Measurements from ENCODE around the gene CDX2. TPM values are rescaled to one million over a fixed set of nuclear protein-coding genes. Genes with fewer than 3 reads are reported as not detected.
A peak's percentile ranks its signal among the peaks of the same experiment; 100 is the strongest.

The CDX2 gene
- total and polyA plus RNA-seq, 10 of the 15 experiments (the other 5 are each of a cell fraction or from before 2014, with no cell fraction given): 0.15 TPM; not detected in 9

- peaks cover 9 to 10% of the 10 kb centered on the region in 2 experiments for H3K27me3 ChIP-seq (replicated peaks in 1 of 2; ENCODE audit: control insufficient read depth in 2 of 2, insufficient read depth in 2 of 2, low read length in 1 of 2)
- TF ChIP-seq HDAC6 (IDR thresholded peaks at IDR 0.05; ENCODE audit: unreplicated experiment) (peak; percentile 77), ZNF207 (IDR thresholded peaks at IDR 0.05; ENCODE audit: borderline replicate concordance) (no peak), ZSCAN29 (IDR thresholded peaks at IDR 0.05) (no peak)
- BruUV-seq (replicated peaks): no TSS peak
- no peaks in the 10 kb centered on the region for H3K79me2 ChIP-seq (ENCODE audit: control insufficient read depth, insufficient read depth, low read length)
- H3K4me1 ChIP-seq (ENCODE audit: control insufficient read depth, insufficient read depth, low read length): peaks cover 9% of the 10 kb centered on the region
- H3K27ac ChIP-seq (ENCODE audit: control insufficient read depth, insufficient read depth): no peak overlapping the region
- ChIA-PET CTCF (interaction anchor here (0.9 to 14.0 kb wide), 26 partner anchors 8 to 842 kb away, joined by 3 to 360 read pairs (median 8); no protein-coding TSS in a partner anchor), SMC1A (ENCODE audit: uncharacterized antibody, unreplicated experiment) (interaction anchor here (0.7 to 6.4 kb wide), 11 partner anchors 11 to 1733 kb away, joined by 3 to 112 read pairs (median 5); no protein-coding TSS in a partner anchor), POLR2A (interaction anchor here (1.3 kb wide), 1 partner anchor 124 kb away, joined by 7 read pairs; no protein-coding TSS in a partner anchor), RAD21 (ENCODE audit: unreplicated experiment) (interaction anchor here (0.8 to 5.8 kb wide), 15 partner anchors 8 to 969 kb away, joined by 3 to 163 read pairs (median 6); partner anchors contain the start of gene PDX1)
- H3K9me3 ChIP-seq (replicated peaks; ENCODE audit: control insufficient read depth, insufficient read depth, low read length): no peaks in the 10 kb centered on the region
- no peak for DNase-seq (ENCODE audit: low read depth, low spot score)
- whole genome bisulfite sequencing (ENCODE audit: insufficient coverage, insufficient replicate concordance, low lambda C conversion rate, missing lambda C conversion rate): 32% methylated on average over 56 of the region's 56 CpGs
- H3K4me3 ChIP-seq: peak overlapping the region; percentile 43; the same call in 1 of the 2 replicates
- in situ Hi-C loops (cut with MboI): no loop called here
- intact Hi-C loops (cut with micrococcal nuclease; ENCODE audit: unreplicated experiment): loop anchor here (2.0 kb wide), 1 partner anchor 86 kb away; no protein-coding TSS in a partner anchor
- H3K4me2 ChIP-seq (ENCODE audit: control insufficient read depth, insufficient read depth): peak overlapping the region; percentile 77
- H2AFZ ChIP-seq (ENCODE audit: control insufficient read depth, low read depth, low read length): peak overlapping the region; percentile 72
- ATAC-seq: peak; percentile 9; the same call in 2 of the 3 replicates
- no peaks in the 10 kb centered on the region for H3K36me3 ChIP-seq (ENCODE audit: control insufficient read depth in 2 of 2, insufficient read depth in 2 of 2, low read length in 1 of 2)
- no peaks in the 10 kb centered on the region for H4K20me1 ChIP-seq (ENCODE audit: control insufficient read depth, insufficient read depth)
- FAIRE-seq: no peak
- no peak overlapping the region for H3K9ac ChIP-seq (ENCODE audit: control insufficient read depth, insufficient read depth, low read length)
These were observed 14.7 kb downstream of the CDX2 start for GRCh38 chr13:27954406-27954851.

GRCh38 chr13:27953676-27954405, 15.3 kb downstream of the CDX2 start:
- H2AFZ ChIP-seq (ENCODE audit: control insufficient read depth, low read depth, low read length): peak overlapping the region; percentile 72
- H3K79me2 ChIP-seq (ENCODE audit: control insufficient read depth, insufficient read depth, low read length): no peaks in the 10 kb centered on the region
- SMC1A ChIA-PET (ENCODE audit: uncharacterized antibody, unreplicated experiment): interaction anchor here (0.6 to 6.4 kb wide), 13 partner anchors 9 to 1733 kb away, joined by 3 to 112 read pairs (median 4); partner anchors contain the start of gene PDX1
- peaks cover 9% of the 10 kb centered on the region for H3K4me1 ChIP-seq (ENCODE audit: control insufficient read depth, insufficient read depth, low read length)
- intact Hi-C loops (cut with micrococcal nuclease; ENCODE audit: unreplicated experiment) (loop anchor here (1.0 to 2.0 kb wide), 2 partner anchors 85 to 124 kb away; no protein-coding TSS in a partner anchor), in situ Hi-C loops (cut with MboI) (no loop called here)
- ATAC-seq: peak; percentile 99
- no peak for DNase-seq (ENCODE audit: low read depth, low spot score)
- H4K20me1 ChIP-seq (ENCODE audit: control insufficient read depth, insufficient read depth): no peaks in the 10 kb centered on the region
- no peaks in the 10 kb centered on the region for H3K36me3 ChIP-seq (ENCODE audit: control insufficient read depth in 2 of 2, insufficient read depth in 2 of 2, low read length in 1 of 2)
- CTCF ChIA-PET: interaction anchor here (0.5 to 14.0 kb wide), 41 partner anchors 9 to 917 kb away, joined by 3 to 360 read pairs (median 5); no protein-coding TSS in a partner anchor
- WGBS (ENCODE audit: insufficient coverage, insufficient replicate concordance, low lambda C conversion rate, missing lambda C conversion rate): 8% methylated on average over 65 of the region's 71 CpGs
- H3K27me3 ChIP-seq (replicated peaks in 1 of 2; ENCODE audit: control insufficient read depth in 2 of 2, insufficient read depth in 2 of 2, low read length in 1 of 2): peaks cover 9 to 10% of the 10 kb centered on the region in 2 experiments
- no peak for FAIRE-seq
- POLR2A ChIA-PET: interaction anchor here (1.3 kb wide), 1 partner anchor 123 kb away, joined by 7 read pairs; no protein-coding TSS in a partner anchor
- peak overlapping the region; percentile 43; the same call in 1 of the 2 replicates for H3K4me3 ChIP-seq
- H3K9me3 ChIP-seq (replicated peaks; ENCODE audit: control insufficient read depth, insufficient read depth, low read length): no peaks in the 10 kb centered on the region
- no TSS peak for BruUV-seq (replicated peaks)
- peak overlapping the region; percentile 22; the same call in 1 of the 2 replicates for H3K9ac ChIP-seq (ENCODE audit: control insufficient read depth, insufficient read depth, low read length)
- H3K4me2 ChIP-seq (ENCODE audit: control insufficient read depth, insufficient read depth): peak overlapping the region; percentile 77
- H3K27ac ChIP-seq (ENCODE audit: control insufficient read depth, insufficient read depth): no peak overlapping the region
- RAD21 ChIA-PET (ENCODE audit: unreplicated experiment): interaction anchor here (0.7 to 5.8 kb wide), 17 partner anchors 8 to 968 kb away, joined by 3 to 163 read pairs (median 6); partner anchors contain the start of gene PDX1
- TF ChIP-seq TARDBP (IDR thresholded peaks at IDR 0.05; ENCODE audit: borderline replicate concordance): peak; percentile 46; the same call in 1 of the 2 replicates
- peak; percentile 93 for TF ChIP-seq SMARCA5 (IDR thresholded peaks at IDR 0.05)
- peak; percentile 59 for TF ChIP-seq IKZF1 (conservative IDR thresholded peaks at IDR 0.05)
- TF ChIP-seq SUZ12 (IDR thresholded peaks at IDR 0.05; ENCODE audit: unreplicated experiment): peak; percentile 39
- no peak for TF ChIP-seq MTA2 (IDR thresholded peaks at IDR 0.05; ENCODE audit: low read depth)
- TF ChIP-seq BHLHE40 (IDR thresholded peaks at IDR 0.05; ENCODE audit: borderline replicate concordance in 1 of 2, low read depth in 2 of 2, low read length in 1 of 2): peak in 1 of 2 experiments; percentile 44; a peak in 1 of 4 replicates
- no peak for TF ChIP-seq CEBPB (IDR thresholded peaks at IDR 0.05; ENCODE audit: borderline replicate concordance in 1 of 2, low read depth in 2 of 2, low read length in 2 of 2)
- TF ChIP-seq YY1 (IDR thresholded peaks at IDR 0.05; ENCODE audit: low read depth, low read length): peak; percentile 68
- no peak for TF ChIP-seq KAT2A (conservative IDR thresholded peaks at IDR 0.05; ENCODE audit: control insufficient read depth, low read depth, low read length)
- TF ChIP-seq ZNF207 (IDR thresholded peaks at IDR 0.05; ENCODE audit: borderline replicate concordance): peak; percentile 54; the same call in 1 of the 2 replicates
- TF ChIP-seq NR2C2 (IDR thresholded peaks at IDR 0.05; ENCODE audit: borderline replicate concordance, control insufficient read depth, insufficient read length, low read depth): no peak
- no peak for TF ChIP-seq E2F4 (IDR thresholded peaks at IDR 0.05; ENCODE audit: low read depth, low read length)

Measured in GM12878 (cell line).